Stomach (tissue), 9 donors: ENCODE results near the gene ALDH1A2. TPM values are rescaled to one million over a fixed set of nuclear protein-coding genes. Genes with fewer than 3 reads are reported as not detected.

Source experiments
- DNase-seq, 2 donors: peaks; one replicate each; pipeline versions ENCODE4 v3.0.0 to v3.0.0-alpha.2; 2013 to 2019
- H3K27ac ChIP-seq, 5 donors: fragments of 200-600 bp in 4 of 5; sonication (generic) in 4 of 5; one replicate each; pipeline ENCODE4 v1.5.1; 2013 to 2019; ENCODE audit warnings: mild to moderate bottlenecking in 1 of 5, moderate library complexity in 1 of 5
- H3K27me3 ChIP-seq, 3 donors: fragments of 200-600 bp; sonication (generic); one replicate each; pipeline ENCODE4 v1.5.1; 2017 to 2019; ENCODE audit warnings: mixed run types in 1 of 3
- H3K36me3 ChIP-seq, 4 donors: fragments of 200-600 bp; sonication (generic); 1 replicate in 3 of 4; 2 replicates in 1 of 4; pipeline ENCODE4 v1.5.1; 2016 to 2019
- H3K4me1 ChIP-seq, 4 donors: fragments of 200-600 bp; sonication (generic); one replicate each; pipeline ENCODE4 v1.5.1; 2016 to 2019
- H3K4me3 ChIP-seq, 4 donors: fragments of 200-600 bp; sonication (generic) in 3 of 4; one replicate each; pipeline ENCODE4 v1.5.1; 2016 to 2019; ENCODE audit warnings: mild to moderate bottlenecking in 1 of 4
- H3K9me3 ChIP-seq, 4 donors: fragments of 200-600 bp; sonication (generic); one replicate each; pipeline ENCODE4 v1.5.1; 2016 to 2019
- EP300 ChIP-seq: sonication (generic); formaldehyde crosslinking; IDR thresholded peaks from one replicate; pipeline ENCODE4 v1.6.1; 2017; ENCODE audit warnings: antibody characterized with exemption
- POLR2A ChIP-seq, 4 donors: fragments of 450-650 bp; IDR thresholded peaks; one replicate each; pipeline ENCODE4 v1.6.1; 2016; ENCODE audit warnings: antibody characterized with exemption in 4 of 4, control low read depth in 2 of 4, mild to moderate bottlenecking in 1 of 4, moderate library complexity in 1 of 4
- POLR2AphosphoS5 ChIP-seq, 3 donors: sonication (generic); formaldehyde crosslinking; IDR thresholded peaks; one replicate each; pipeline ENCODE4 v1.6.1; 2016; ENCODE audit warnings: antibody characterized with exemption in 3 of 3
- WGBS, 5 donors: extraction: QIAGEN DNeasy Blood & Tissue Kit in 3 of 5; methylation state at CpG; one replicate each; pipeline versions ENCODE4 v1.1.5 to v1.1.7; 2013 to 2018; 5-methylcytosine and 5-hydroxymethylcytosine counted together
- intact Hi-C: fragments of 100-400 bp; cut with DNase I; formaldehyde crosslinking; loops from one replicate; pipeline ENCODE4 v1.15.1; 2023; ENCODE audit warnings: low total_unique reads
- polyA plus RNA-seq, 3 donors: library from polyadenylated mRNA; stranded (reverse); fragments of 200-250 nt; gene quantifications; one replicate each; pipeline ENCODE4 v1.2.3, GENCODE V29; 2013
- total RNA-seq, 5 donors: library from RNA; depleted of rRNA; stranded (reverse); fragments of >200 nt; gene quantifications; one replicate each; pipeline versions ENCODE4 v1.1.0 to v1.2.3, GENCODE V29; 2014 to 2016
- TF ChIP-seq, protein P1 (sequence below), 7 experiments: fragments of 450-650 bp in 4 of 7; fragments of 200-600 bp in 3 of 7; sonication (generic) in 3 of 7; IDR thresholded peaks; one replicate each; pipeline ENCODE4 v1.5.1; 2016 to 2019; ENCODE audit warnings: antibody characterized with exemption in 7 of 7, control low read depth in 2 of 7, mild to moderate bottlenecking in 1 of 7
- donor health status: healthy with polysubstance abuse.
- donor health status: Bipolar disorder and iron deficiency.
- donor health status: healthy.

ALDH1A2 gene
- total and polyA plus RNA-seq, 8 donors: 0.15 to 4.4 (median 1.1) TPM; not detected in 2

DNA sequence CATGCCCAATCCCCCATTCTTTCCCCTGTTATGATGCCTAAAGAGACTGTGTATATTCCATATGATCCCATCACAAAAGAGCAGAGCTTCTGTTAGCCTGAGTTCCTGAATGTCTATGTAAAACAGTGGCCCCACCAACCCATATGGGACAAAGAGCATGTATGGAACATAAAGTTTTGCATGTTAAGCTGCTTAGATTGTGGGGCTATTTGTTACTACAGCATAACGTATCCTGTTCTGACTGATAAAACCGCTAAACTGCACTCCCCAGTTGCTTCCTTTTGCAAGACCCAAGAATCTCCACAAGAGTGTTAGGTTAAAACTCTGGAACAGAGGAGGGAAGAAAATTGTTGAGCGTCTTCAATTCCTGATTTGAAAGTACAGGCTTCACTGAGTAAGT lies 154.8 kb downstream of the ALDH1A2 start:
- Histone ChIP-seq H3K36me3 (no peaks in the 10 kb centered on the region), H3K27me3 (peaks cover 0 to 6% (median 0%) of the 10 kb centered on the region in 3 donors), H3K4me3 (no peak overlapping the region), H3K27ac (no peak overlapping the region), H3K4me1 (no peaks in the 10 kb centered on the region), H3K9me3 (no peaks in the 10 kb centered on the region)
- no peak for TF ChIP-seq POLR2AphosphoS5 (IDR thresholded peaks at IDR 0.05)
- no peak for TF ChIP-seq EP300
- TF ChIP-seq, protein P1, sequence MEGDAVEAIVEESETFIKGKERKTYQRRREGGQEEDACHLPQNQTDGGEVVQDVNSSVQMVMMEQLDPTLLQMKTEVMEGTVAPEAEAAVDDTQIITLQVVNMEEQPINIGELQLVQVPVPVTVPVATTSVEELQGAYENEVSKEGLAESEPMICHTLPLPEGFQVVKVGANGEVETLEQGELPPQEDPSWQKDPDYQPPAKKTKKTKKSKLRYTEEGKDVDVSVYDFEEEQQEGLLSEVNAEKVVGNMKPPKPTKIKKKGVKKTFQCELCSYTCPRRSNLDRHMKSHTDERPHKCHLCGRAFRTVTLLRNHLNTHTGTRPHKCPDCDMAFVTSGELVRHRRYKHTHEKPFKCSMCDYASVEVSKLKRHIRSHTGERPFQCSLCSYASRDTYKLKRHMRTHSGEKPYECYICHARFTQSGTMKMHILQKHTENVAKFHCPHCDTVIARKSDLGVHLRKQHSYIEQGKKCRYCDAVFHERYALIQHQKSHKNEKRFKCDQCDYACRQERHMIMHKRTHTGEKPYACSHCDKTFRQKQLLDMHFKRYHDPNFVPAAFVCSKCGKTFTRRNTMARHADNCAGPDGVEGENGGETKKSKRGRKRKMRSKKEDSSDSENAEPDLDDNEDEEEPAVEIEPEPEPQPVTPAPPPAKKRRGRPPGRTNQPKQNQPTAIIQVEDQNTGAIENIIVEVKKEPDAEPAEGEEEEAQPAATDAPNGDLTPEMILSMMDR (IDR thresholded peaks at IDR 0.05): no peak
- TF ChIP-seq POLR2A (IDR thresholded peaks at IDR 0.05): no peak
- intact Hi-C loops: no loop called here
- WGBS, 5 donors: 79 to 96% (median 96%) methylated on average over 3 of the region's 3 CpGs
- no peak for DNase-seq

DNA sequence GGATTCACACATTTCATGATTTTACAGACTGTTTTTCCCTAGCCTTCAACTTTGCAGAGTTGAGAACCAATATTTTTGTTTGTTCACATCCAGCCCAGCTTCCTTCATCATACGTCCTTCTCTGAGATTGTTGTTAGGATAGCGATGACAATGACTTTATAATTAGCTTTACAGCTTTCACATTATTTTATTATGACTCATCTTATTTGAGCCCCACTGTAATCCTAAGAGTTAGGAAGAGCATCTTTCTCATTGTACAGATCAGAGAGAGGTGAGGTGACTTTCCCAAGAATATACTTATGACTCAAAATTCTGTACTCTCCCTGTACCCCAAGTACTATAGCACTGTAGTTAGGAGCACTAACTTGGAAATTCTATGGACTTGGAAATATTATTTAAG lies 156.1 kb downstream of the ALDH1A2 start:
- H3K4me1 ChIP-seq: no peaks in the 10 kb centered on the region
- H3K4me3 ChIP-seq: no peak overlapping the region
- intact Hi-C loops: no loop called here
- peaks cover 0 to 6% (median 0%) of the 10 kb centered on the region in 3 donors for H3K27me3 ChIP-seq
- no peaks in the 10 kb centered on the region for H3K9me3 ChIP-seq
- TF ChIP-seq, protein P1 (IDR thresholded peaks at IDR 0.05): no peak
- TF ChIP-seq EP300: no peak
- no peak for TF ChIP-seq POLR2A (IDR thresholded peaks at IDR 0.05)
- TF ChIP-seq POLR2AphosphoS5 (IDR thresholded peaks at IDR 0.05): no peak
- DNase-seq: no peak
- 58 to 89% (median 62%) methylated on average over 2 of the region's 2 CpGs for WGBS, 5 donors
- no peaks in the 10 kb centered on the region for H3K36me3 ChIP-seq
- no peak overlapping the region for H3K27ac ChIP-seq

DNA sequence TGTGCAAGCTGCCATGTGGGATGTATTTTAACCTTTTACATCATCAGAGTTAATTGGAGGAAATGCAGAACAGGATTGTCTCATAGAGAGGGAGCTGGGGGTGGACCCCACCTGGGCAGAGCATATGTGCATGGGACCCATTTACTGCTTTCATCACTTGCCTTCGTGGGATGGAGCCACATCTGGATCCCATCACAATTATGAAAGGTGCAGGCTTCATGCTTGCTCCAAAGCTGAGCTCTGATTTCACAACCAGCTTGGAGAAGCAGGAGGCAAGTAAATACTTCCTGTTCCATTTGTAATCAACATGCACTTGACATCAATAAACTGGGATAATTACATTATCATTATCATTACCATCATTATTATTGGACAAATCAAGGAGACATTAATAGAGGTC lies 161.9 kb downstream of the ALDH1A2 start:
- H3K4me1 ChIP-seq: no peaks in the 10 kb centered on the region
- no peak overlapping the region for H3K4me3 ChIP-seq
- H3K27me3 ChIP-seq: peaks cover 0 to 6% (median 0%) of the 10 kb centered on the region in 3 donors
- H3K27ac ChIP-seq: no peak overlapping the region
- DNase-seq: no peak
- no peaks in the 10 kb centered on the region for H3K9me3 ChIP-seq
- intact Hi-C loops: no loop called here
- TF ChIP-seq POLR2AphosphoS5 (IDR thresholded peaks at IDR 0.05): no peak
- TF ChIP-seq POLR2A (IDR thresholded peaks at IDR 0.05): no peak
- TF ChIP-seq, protein P1 (IDR thresholded peaks at IDR 0.05): no peak
- no peak for TF ChIP-seq EP300
- no peaks in the 10 kb centered on the region for H3K36me3 ChIP-seq
- 25 to 57% (median 48%) methylated on average over 1 of the region's 1 CpG for WGBS, 5 donors

Other genes with a start within 250 kb of the ALDH1A2 start
- gene AQP9, start 72.7 kb upstream of the ALDH1A2 start, total RNA-seq: 1 to 10 TPM in 4 of 5 donors, not detected in 1; 1.2 to 3.2 (median 1.9) TPM
- gene AQP9, start 72.7 kb upstream of the ALDH1A2 start, polyA plus RNA-seq: 1 to 10 TPM in 1 of 3 donors, under 1 TPM in 2; 0.30 to 6.0 (median 0.61) TPM